Left colon (tissue), 2 donors: ENCODE data around the gene GPR107. TPM values are rescaled to one million over a fixed set of nuclear protein-coding genes. Genes with fewer than 3 reads are reported as not detected.
A peak's percentile ranks its signal among the peaks of the same experiment; 100 is the strongest.

ENCODE experiments used
- ATAC-seq: fragments of 200-7000 bp; cut with Tn5 transposase; one replicate; pipeline ENCODE4 v1.9.1; 2020; ENCODE audit warnings: mild to moderate bottlenecking, moderate library complexity
- DNase-seq, 2 donors: peaks; one replicate each; pipeline ENCODE4 v3.0.0-alpha.2; 2020
- intact Hi-C, 2 donors: fragments of 100-400 bp; cut with DNase I in 1 of 2; cut with micrococcal nuclease in 1 of 2; formaldehyde crosslinking; loops; one replicate each; pipeline versions ENCODE4 v1.11.2 to v1.14.0; 2022; cut with DNase I, micrococcal nuclease
- total RNA-seq, 2 donors: library from RNA; stranded (reverse); fragmentation: NEBNext Ultra II Directional; extraction: Animal tissue kit (Norgen Biotek cat#: 25700); gene quantifications; one replicate each; pipeline ENCODE4 v1.2.1, GENCODE V29; 2021
- donor health status: DM: no; HTN: no; CAD: no.
- donor health status: DM: yes; HTN: yes; CAD: no.

The GPR107 gene
- total RNA-seq, 2 donors from 2014 or later = 44.6 to 48.6 TPM

- ATAC-seq (no peak), DNase-seq (no peak)
- intact Hi-C loops = no loop called here
Observed at GRCh38 chr9:130119519-130120298, 66.0 kb downstream of the GPR107 start.

DNA sequence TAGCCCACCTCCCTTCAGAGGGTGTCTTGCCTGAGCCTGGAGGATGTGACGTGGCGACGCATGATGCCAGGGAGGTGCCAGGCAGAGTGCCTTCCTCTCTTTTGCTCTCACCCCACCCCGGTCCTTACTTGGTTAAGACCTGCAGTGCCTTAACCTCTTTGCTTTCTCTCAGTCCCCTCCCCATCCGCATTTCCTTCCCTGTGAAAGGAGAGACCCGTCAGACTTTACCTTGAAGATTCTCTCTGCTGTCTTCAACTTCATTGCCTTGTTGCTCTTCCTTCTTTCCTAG lies 66.5 kb downstream of the GPR107 start:
- DNase-seq = no peak
- intact Hi-C loops = no loop called here
- ATAC-seq = no peak

GRCh38 chr9:130120832-130121231 lies 67.1 kb downstream of the GPR107 start:
- ATAC-seq (no peak), DNase-seq (no peak)
- intact Hi-C loops = no loop called here

GRCh38 chr9:130122456-130122855 lies 68.8 kb downstream of the GPR107 start:
- intact Hi-C loops = no loop called here
- ATAC-seq = no peak
- no peak for DNase-seq

DNA sequence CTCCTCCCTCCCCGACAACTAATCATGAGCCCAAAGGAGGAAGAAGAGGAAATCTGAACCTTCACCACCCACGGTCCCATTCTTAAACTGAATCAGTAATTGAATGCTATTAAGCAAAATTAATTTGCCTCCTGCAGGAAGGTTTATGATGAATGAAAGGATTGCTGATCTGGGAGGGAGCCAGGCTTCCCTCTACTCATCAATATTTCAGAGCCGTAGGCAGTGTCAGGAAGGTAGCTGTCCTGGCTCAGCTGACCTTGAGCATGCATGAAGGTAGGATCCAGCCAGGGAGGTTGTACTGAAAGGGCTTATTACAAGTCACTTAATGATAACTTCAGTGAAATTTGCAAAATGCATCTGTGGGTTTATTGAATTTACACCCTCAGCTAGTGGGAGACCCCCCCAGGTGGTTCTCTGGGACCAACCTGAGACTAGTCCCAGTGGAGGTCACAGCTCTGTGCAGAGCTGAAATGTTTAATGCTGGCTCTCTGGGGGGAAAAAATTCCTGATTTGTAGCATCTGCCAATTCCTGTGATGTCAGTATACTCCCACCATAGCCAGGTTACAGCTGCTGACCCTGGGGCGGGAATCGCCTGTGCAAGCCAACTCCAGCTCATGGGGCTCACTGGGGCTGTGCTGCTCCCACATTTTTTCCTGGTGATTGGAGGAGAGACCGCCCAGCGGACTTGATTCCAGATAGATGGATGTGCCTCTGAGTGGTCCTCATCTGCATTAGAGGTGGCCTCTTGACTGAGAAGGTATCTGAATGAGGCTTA lies 70.6 kb downstream of the GPR107 start:
- no peak for ATAC-seq

DNA sequence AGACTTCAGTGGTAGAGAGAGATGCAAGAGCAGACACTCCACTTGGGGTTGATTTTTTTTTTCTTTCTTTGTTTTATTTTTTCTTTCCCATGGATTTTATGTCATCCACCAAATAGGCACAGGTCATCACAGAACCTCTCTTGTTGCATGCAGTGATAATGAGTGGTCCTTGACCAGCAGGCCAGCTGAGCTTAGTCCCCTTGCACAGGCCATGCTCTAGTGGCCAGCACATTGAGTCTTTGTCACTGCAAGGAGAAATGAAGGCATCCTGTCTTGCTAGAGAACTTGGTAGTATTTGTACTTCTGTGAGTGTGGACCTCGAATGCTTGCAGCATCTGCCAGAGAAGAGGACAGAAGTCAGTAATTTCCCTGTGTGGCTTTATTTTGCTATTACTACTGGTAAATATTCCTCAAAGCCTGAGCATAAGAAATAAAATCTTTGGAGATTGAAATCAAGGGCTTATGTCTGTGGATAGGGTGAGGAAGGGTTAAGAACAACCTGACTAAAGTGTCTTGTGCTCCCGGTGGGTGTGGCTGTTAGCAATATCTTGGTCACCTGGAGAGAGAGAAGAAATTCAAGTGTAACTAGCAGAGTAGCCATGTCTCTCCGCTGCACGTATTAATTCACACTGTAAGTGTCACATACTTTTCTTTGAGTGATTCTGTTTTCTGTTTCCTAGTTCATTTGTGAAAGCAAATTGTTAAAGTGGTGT lies 73.2 kb downstream of the GPR107 start:
- no peak for DNase-seq
- intact Hi-C loops = no loop called here
- no peak for ATAC-seq

More for the DNA sequence above, 70.6 kb downstream of the GPR107 start:
- intact Hi-C loops = no loop called here
- no peak for DNase-seq

DNA sequence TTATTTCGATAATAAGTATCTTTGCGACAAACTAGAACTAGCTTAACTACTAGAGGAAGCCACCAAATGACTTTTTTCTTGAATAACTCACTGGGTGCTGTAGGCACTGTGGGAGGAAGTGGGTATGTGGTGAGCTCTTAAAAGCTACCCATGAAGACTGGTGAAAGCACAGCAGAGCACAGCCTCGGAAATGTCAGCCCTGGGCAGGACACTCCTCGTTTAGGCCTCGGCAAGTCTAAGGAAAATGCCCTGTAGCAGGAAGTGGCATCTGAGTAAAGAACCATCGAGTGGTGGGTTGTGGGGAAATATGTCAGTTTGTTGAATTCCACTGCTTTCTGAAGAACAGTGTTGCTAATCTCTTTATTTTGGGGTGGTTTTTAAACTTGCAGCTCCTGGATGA lies 74.5 kb downstream of the GPR107 start:
- no peak for DNase-seq
- intact Hi-C loops = no loop called here

GRCh38 chr9:130128733-130129431 lies 75.2 kb downstream of the GPR107 start:
- peak; percentile 34 for ATAC-seq
- DNase-seq = peak in 1 of 2 donors; percentile 47
- intact Hi-C loops = no loop called here

More for the DNA sequence above, 74.5 kb downstream of the GPR107 start:
- peak; percentile 53 for ATAC-seq

GRCh38 chr9:130129432-130130061 lies 75.8 kb downstream of the GPR107 start:
- no peak for DNase-seq
- intact Hi-C loops = no loop called here

DNA sequence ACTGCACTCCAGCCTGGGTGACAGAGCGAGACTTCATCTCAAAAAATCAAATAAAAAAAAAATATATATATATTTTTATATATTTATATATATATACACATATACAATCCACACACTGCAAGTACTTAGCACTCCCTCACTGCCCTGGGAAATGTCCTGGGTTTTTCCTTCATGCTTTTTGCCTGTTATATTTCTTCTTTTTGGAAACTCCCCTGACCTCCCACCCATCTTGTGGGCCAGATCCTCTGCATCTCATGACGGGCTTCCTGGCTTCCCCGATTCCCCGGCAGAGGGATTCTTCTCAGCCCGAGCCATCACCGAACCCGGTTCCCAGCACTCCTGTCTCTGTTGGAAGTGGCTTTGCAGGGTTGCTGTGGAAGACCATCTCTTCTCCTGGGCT lies 79.0 kb downstream of the GPR107 start:
- no peak for ATAC-seq
- DNase-seq = no peak
- intact Hi-C loops = no loop called here

More at GRCh38 chr9:130129432-130130061, 75.8 kb downstream of the GPR107 start:
- no peak for ATAC-seq

DNA sequence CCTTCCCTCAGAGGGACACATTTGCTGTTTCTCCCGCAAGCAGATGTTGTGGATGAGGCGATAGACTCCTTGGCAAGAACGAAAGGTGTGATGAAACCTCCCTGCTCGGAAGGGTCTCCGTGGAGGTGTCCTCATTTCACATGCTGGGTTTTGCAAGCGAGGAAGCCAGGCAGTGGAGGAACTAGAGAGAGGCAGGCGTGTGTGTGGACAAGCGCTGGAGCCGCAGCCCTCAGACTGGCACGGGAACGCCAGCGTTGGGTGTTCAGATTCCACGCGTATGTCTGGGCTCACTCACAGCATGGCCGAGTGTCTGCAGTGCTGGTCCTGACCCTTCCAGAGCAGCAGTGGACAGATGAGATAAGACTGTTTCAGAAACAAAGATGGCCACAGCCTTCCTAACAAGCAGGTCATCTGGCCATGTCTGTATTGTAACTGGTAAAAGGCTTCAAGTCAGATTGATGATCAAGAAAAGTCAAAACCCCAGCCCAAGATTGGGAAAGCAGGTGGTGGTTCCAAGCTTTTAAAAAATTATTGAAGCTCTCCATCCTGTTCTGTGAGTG lies 83.5 kb downstream of the GPR107 start:
- DNase-seq = no peak
- intact Hi-C loops = no loop called here

DNA sequence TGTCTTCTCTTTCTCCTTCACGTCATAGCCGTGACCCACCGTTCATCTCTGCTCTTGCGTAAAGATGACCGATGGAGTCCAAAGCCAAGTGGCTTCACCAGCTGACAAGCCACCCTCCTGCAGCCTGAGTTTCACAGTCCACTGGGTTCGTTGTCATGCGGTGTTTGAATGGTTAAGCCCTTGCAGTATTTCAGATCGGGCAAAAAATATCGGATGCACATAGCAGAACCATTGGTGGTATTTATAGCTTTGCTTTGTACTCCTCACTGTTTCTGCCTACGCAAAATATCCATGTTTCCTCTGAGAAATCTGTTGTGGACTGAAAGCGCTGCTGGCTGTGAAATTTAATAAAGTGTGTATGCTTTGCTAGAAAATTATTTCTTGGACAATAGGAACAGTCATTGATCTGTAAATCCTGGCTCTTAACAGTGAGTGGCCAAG lies 84.0 kb downstream of the GPR107 start:
- DNase-seq (no peak), ATAC-seq (no peak)
- intact Hi-C loops = no loop called here

More for the DNA sequence above, 83.5 kb downstream of the GPR107 start:
- ATAC-seq = no peak

- DNase-seq (peak in 1 of 2 donors; percentile 46), ATAC-seq (peak; percentile 24)
- intact Hi-C loops = no loop called here
Observed at GRCh38 chr9:130138171-130138653, 84.5 kb downstream of the GPR107 start.

- DNase-seq = peak; percentile 33 to 84
- intact Hi-C loops = no loop called here
- ATAC-seq = peak; percentile 46
Observed at GRCh38 chr9:130138791-130139190, 85.1 kb downstream of the GPR107 start.

GRCh38 chr9:130139251-130139650 lies 85.5 kb downstream of the GPR107 start:
- ATAC-seq (no peak), DNase-seq (no peak)
- intact Hi-C loops = no loop called here

- no peak for ATAC-seq
- intact Hi-C loops = no loop called here
- DNase-seq = no peak
Observed at GRCh38 chr9:130140706-130141105, 87.0 kb downstream of the GPR107 start.

- intact Hi-C loops = no loop called here
- DNase-seq (no peak), ATAC-seq (no peak)
Observed at GRCh38 chr9:130142056-130142455, 88.3 kb downstream of the GPR107 start.

GRCh38 chr9:130142641-130143040 lies 88.9 kb downstream of the GPR107 start:
- ATAC-seq (no peak), DNase-seq (no peak)
- intact Hi-C loops = no loop called here
